Activated CD8-positive, alpha-beta memory T cell treated with anti-CD3 and anti-CD28 coated beads, Interleukin-2, amount 10 ng/mL, durations not matched to agents 7 days and 5 days (primary cell): ENCODE measurements around the gene CHCHD6. TPM values are rescaled to one million over a fixed set of nuclear protein-coding genes. Genes with fewer than 3 reads are reported as not detected.

ENCODE experiments used
- ATAC-seq: fragments of 150-1000 bp; cut with Tn5 transposase; one replicate; pipeline ENCODE4 v1.10.0; 2021; ENCODE audit warnings: moderate library complexity
- CTCF ChIA-PET: fragments of 350-600 bp; sonication (Branson Sonifier 250); formaldehyde crosslinking; loops from one replicate; lab custom pipeline; 2021; ENCODE audit warnings: antibody characterized with exemption; lab: Charles Lee
- DNase-seq: peaks from one replicate; pipeline ENCODE4 v3.0.0-alpha.2; 2020
- H3K27ac Mint-ChIP-seq: one replicate; pipeline ENCODE4 v1.8.0; 2021; ENCODE audit warnings: mild to moderate bottlenecking, mixed read lengths
- H3K27me3 Mint-ChIP-seq: one replicate; pipeline ENCODE4 v1.8.0; 2021; ENCODE audit warnings: mixed read lengths
- H3K36me3 Mint-ChIP-seq: one replicate; pipeline ENCODE4 v1.8.0; 2021; ENCODE audit warnings: mild to moderate bottlenecking, mixed read lengths
- H3K4me1 Mint-ChIP-seq: one replicate; pipeline ENCODE4 v1.8.0; 2021; ENCODE audit warnings: mixed read lengths
- H3K4me3 Mint-ChIP-seq: one replicate; pipeline ENCODE4 v1.8.0; 2021; ENCODE audit warnings: mild to moderate bottlenecking, moderate library complexity, mixed read lengths
- H3K9me3 Mint-ChIP-seq: one replicate; pipeline ENCODE4 v1.8.0; 2022; ENCODE audit warnings: low read depth, mixed read lengths
- total RNA-seq, 2 experiments: library from RNA; stranded (reverse); gene quantifications; one replicate each; pipeline ENCODE4 v1.2.3, GENCODE V29; 2021

CHCHD6 gene
- total RNA-seq, 2 experiments from 2014 or later = 7.7 to 9.0 TPM

GRCh38 chr3:126696701-126697267 lies 7.3 kb upstream of the CHCHD6 start:
- no peaks in the 10 kb centered on the region for H3K36me3 Mint-ChIP-seq
- H3K27me3 Mint-ChIP-seq = peaks cover 63% of the 10 kb centered on the region
- no peaks in the 10 kb centered on the region for H3K9me3 Mint-ChIP-seq
- CTCF ChIA-PET = interaction anchor here (1.2 kb wide), 1 partner anchor 56 kb away, joined by 3 read pairs; no protein-coding TSS in a partner anchor
- no peak overlapping the region for H3K4me3 Mint-ChIP-seq
- ATAC-seq (no peak), DNase-seq (no peak)
- H3K27ac Mint-ChIP-seq = no peak overlapping the region
- no peaks in the 10 kb centered on the region for H3K4me1 Mint-ChIP-seq

DNA sequence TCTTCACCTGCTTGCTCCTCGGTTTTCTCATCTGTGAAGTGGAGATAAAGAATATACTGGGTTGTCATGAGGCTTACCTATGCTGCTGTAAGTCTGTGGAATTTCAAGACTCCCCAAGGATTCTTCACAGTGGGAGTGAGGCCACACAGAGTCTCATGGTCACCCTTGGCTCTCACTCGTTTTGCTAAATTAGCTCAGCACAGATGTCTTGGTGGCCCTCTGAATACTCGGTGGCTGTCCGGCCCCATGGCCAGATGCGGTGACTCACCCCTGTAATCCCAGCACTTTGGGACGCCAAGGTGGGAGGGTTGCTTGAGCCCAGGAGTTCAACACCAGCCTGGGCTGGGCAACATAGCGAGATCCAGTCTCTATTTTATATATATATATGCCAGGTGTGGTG lies 5.0 kb upstream of the CHCHD6 start:
- CTCF ChIA-PET = no interaction called here
- Mint-ChIP-seq H3K9me3 (no peaks in the 10 kb centered on the region), H3K4me1 (peaks cover 10% of the 10 kb centered on the region), H3K27ac (no peak overlapping the region), H3K27me3 (peaks cover 66% of the 10 kb centered on the region), H3K4me3 (no peak overlapping the region), H3K36me3 (no peaks in the 10 kb centered on the region)
- ATAC-seq (no peak), DNase-seq (no peak)

GRCh38 chr3:126704494-126705214 lies 614 bp downstream of the CHCHD6 start:
- no peak for DNase-seq
- Mint-ChIP-seq H3K9me3 (no peaks in the 10 kb centered on the region), H3K4me3 (peak overlapping the region; percentile 89), H3K27ac (no peak overlapping the region), H3K27me3 (peaks cover 32% of the 10 kb centered on the region), H3K4me1 (peaks cover 18% of the 10 kb centered on the region), H3K36me3 (no peaks in the 10 kb centered on the region)
- CTCF ChIA-PET = interaction anchor here (0.7 to 1.7 kb wide), 5 partner anchors 25 to 207 kb away, joined by 3 to 6 read pairs (median 3); no protein-coding TSS in a partner anchor
- ATAC-seq = no peak

DNA sequence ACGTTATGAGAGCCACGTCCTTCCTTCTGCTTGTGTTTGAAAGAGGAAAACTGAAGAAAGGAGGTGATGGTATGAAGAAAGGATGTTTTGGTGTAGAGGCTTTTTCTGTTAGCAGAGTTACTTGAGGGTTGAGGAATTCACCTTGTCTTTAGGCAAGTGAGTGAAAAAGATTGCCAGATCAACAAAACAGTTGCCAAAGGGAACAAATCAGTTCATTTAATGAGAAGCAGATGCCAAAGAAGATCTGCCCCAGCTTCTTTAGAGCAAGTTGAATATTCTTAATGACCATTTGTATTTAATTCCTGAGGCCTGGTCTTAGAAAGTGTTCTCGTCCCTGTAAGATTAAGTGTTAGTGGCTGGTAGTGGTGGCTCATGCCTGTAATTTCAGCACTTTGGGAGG lies 2.6 kb downstream of the CHCHD6 start:
- Mint-ChIP-seq H3K4me1 (peaks cover 18% of the 10 kb centered on the region), H3K27me3 (peaks cover 14% of the 10 kb centered on the region), H3K27ac (no peak overlapping the region), H3K4me3 (no peak overlapping the region), H3K36me3 (no peaks in the 10 kb centered on the region), H3K9me3 (no peaks in the 10 kb centered on the region)
- DNase-seq (no peak), ATAC-seq (no peak)
- CTCF ChIA-PET = interaction anchor here (1.1 kb wide), 1 partner anchor 27 kb away, joined by 3 read pairs; no protein-coding TSS in a partner anchor

GRCh38 chr3:126711121-126711760 lies 7.2 kb downstream of the CHCHD6 start:
- DNase-seq (no peak), ATAC-seq (no peak)
- no peaks in the 10 kb centered on the region for H3K4me1 Mint-ChIP-seq
- H3K36me3 Mint-ChIP-seq = no peaks in the 10 kb centered on the region
- H3K9me3 Mint-ChIP-seq = no peaks in the 10 kb centered on the region
- CTCF ChIA-PET = interaction anchor here (1.0 kb wide), 1 partner anchor 10 kb away, joined by 3 read pairs; no protein-coding TSS in a partner anchor
- H3K4me3 Mint-ChIP-seq = no peak overlapping the region
- H3K27me3 Mint-ChIP-seq = no peaks in the 10 kb centered on the region
- H3K27ac Mint-ChIP-seq = no peak overlapping the region

DNA sequence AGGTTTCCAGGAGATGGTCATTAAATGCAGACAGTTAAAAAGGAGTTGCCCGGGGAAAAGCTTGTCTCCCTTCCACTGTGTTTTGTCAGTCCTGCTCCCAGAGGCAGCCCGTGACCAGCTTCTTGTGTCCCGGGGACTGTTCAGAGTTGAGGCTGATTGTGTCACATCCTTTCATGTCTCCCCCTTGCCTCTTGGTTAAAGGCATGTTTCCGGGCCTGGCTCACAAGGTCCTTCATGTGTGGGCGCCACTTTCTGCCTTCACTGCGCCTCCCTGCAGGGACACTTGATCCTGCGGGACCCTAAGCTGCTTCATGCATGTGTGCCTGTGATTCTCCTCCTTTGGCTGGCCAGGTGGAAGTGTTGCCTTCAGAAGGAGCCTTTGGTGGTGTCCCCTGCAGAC lies 9.2 kb downstream of the CHCHD6 start:
- no peak overlapping the region for H3K4me3 Mint-ChIP-seq
- ATAC-seq = no peak
- CTCF ChIA-PET = no interaction called here

GRCh38 chr3:126714276-126714900 lies 10.3 kb downstream of the CHCHD6 start:
- no peaks in the 10 kb centered on the region for H3K4me1 Mint-ChIP-seq
- no peak for ATAC-seq
- no peaks in the 10 kb centered on the region for H3K27me3 Mint-ChIP-seq
- no peaks in the 10 kb centered on the region for H3K36me3 Mint-ChIP-seq
- H3K4me3 Mint-ChIP-seq = no peak overlapping the region
- H3K9me3 Mint-ChIP-seq = no peaks in the 10 kb centered on the region
- no peak for DNase-seq
- no peak overlapping the region for H3K27ac Mint-ChIP-seq
- CTCF ChIA-PET = no interaction called here

More for the DNA sequence above, 9.2 kb downstream of the CHCHD6 start:
- no peaks in the 10 kb centered on the region for H3K9me3 Mint-ChIP-seq
- no peaks in the 10 kb centered on the region for H3K27me3 Mint-ChIP-seq
- H3K36me3 Mint-ChIP-seq = no peaks in the 10 kb centered on the region
- H3K27ac Mint-ChIP-seq = no peak overlapping the region
- H3K4me1 Mint-ChIP-seq = no peaks in the 10 kb centered on the region
- DNase-seq = no peak

DNA sequence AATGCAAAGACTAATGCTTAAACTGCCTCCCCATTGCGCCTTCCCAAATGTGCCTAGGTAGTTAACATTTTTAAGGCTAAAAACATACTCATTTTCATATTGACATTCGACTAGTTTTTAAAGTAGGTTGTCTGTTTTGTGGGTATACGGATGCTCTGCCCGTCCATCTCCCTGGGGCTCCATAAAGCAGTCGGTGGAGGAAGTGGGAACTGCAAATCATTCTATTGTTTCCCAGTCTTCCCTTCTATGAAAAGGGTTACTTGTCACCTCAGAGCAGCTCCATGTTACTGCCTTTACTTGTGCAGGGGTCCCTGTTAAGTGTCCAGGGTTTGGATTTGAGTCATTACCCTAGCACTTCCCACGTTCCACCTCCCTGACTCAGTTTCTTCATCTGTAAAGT lies 10.9 kb downstream of the CHCHD6 start:
- Mint-ChIP-seq H3K27me3 (no peaks in the 10 kb centered on the region), H3K4me1 (no peaks in the 10 kb centered on the region), H3K27ac (no peak overlapping the region), H3K9me3 (no peaks in the 10 kb centered on the region), H3K36me3 (no peaks in the 10 kb centered on the region), H3K4me3 (no peak overlapping the region)
- DNase-seq (no peak), ATAC-seq (no peak)
- CTCF ChIA-PET = no interaction called here

DNA sequence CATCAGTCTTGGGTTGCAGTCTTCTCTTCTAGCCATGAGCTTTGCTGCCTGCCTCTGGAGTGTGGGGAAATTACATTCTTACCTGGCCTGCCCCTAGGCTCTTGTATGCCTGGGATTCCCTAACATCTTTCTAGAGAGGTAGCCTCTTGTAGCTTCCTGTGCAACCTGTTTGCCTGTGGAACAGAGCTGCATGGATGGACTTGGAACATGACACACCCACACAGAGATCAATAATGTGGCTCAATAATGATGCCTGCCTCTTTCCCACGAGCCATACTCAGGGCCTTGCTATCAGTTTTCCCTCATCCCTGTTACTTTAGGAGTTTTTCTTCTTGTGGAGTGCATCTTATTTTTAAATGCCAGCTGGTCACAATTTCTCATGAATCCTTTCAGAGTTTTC lies 11.4 kb downstream of the CHCHD6 start:
- no peak for ATAC-seq
- no peaks in the 10 kb centered on the region for H3K36me3 Mint-ChIP-seq
- DNase-seq = no peak
- CTCF ChIA-PET = no interaction called here
- no peaks in the 10 kb centered on the region for H3K9me3 Mint-ChIP-seq
- no peak overlapping the region for H3K4me3 Mint-ChIP-seq
- no peak overlapping the region for H3K27ac Mint-ChIP-seq
- no peaks in the 10 kb centered on the region for H3K27me3 Mint-ChIP-seq
- H3K4me1 Mint-ChIP-seq = no peaks in the 10 kb centered on the region

DNA sequence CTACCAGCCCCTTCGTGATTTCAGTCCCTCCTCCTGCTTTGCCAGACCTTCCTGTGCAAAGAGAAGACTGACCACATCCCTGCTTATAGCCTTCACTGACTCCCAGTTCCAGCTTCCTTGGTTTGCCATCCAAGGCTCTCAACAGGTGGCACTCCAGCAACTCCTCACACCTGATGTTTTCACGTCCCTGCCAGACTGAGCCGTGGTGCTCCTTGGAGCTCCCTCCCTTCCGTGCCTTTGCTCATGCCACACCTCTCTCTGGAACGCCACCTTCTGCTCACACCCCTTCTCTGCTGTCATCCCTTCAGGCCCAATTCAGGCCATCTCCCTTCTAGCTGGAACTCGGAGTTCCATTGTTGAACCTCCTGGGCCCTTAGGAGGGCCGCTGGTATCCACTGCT lies 12.0 kb downstream of the CHCHD6 start:
- ATAC-seq (no peak), DNase-seq (no peak)
- no peak overlapping the region for H3K27ac Mint-ChIP-seq
- H3K9me3 Mint-ChIP-seq = no peaks in the 10 kb centered on the region
- H3K27me3 Mint-ChIP-seq = no peaks in the 10 kb centered on the region
- no peaks in the 10 kb centered on the region for H3K36me3 Mint-ChIP-seq
- H3K4me1 Mint-ChIP-seq = no peaks in the 10 kb centered on the region
- no peak overlapping the region for H3K4me3 Mint-ChIP-seq
- CTCF ChIA-PET = no interaction called here

DNA sequence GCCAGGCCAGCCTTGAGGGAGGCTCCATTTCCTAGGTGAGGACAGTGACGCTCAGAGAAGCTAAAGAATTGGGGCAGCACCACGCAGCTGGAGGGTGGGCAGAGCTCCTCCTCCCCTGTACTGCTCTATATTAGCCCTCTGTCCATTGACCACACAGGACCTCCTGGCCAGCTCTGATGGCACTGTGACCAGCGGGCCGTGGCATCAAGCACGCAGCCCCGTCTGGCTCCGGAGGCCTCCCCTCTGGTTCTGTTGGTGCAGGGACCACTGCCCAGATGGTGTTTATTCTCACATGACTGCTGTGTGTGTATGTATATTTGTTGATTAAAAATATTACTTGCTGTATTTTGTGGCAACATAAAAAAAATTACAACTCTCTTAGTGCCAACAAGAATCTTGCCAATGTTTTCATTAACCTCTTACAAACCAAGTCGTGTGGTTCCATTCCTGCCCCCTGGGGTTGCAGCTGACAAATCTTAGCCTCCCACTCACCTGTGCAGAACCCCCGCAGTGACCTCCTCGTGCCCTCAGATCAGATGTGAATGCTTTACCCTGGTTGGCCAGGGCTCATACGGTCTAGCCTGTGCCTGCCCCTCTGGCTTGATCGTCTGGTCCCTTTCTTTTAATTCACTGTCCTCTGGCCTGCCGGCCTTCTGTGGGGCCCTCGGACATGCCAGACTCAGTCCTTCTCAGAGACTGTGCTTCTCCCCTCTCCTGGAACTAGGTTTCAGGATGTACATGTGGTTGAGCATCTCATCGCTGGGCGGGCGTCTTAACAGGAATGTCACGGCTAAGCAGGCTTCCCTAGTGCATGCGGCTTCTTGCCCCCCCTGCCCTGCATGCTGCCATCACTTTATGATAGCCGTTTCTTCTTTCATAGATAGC lies 14.8 kb downstream of the CHCHD6 start:
- ATAC-seq = no peak
- H3K27ac Mint-ChIP-seq = no peak overlapping the region
- CTCF ChIA-PET = interaction anchor here (1.1 kb wide), 1 partner anchor 13 kb away, joined by 3 read pairs; no protein-coding TSS in a partner anchor

GRCh38 chr3:126720596-126720995 lies 16.6 kb downstream of the CHCHD6 start:
- Mint-ChIP-seq H3K36me3 (peaks cover 2% of the 10 kb centered on the region), H3K9me3 (no peaks in the 10 kb centered on the region), H3K27ac (no peak overlapping the region), H3K4me1 (no peaks in the 10 kb centered on the region), H3K27me3 (no peaks in the 10 kb centered on the region), H3K4me3 (no peak overlapping the region)
- DNase-seq (no peak), ATAC-seq (no peak)
- CTCF ChIA-PET = interaction anchor here (1.6 kb wide), 1 partner anchor 41 kb away, joined by 3 read pairs; no protein-coding TSS in a partner anchor

More for the DNA sequence above, 14.8 kb downstream of the CHCHD6 start:
- Mint-ChIP-seq H3K27me3 (no peaks in the 10 kb centered on the region), H3K4me1 (no peaks in the 10 kb centered on the region), H3K9me3 (no peaks in the 10 kb centered on the region), H3K36me3 (no peaks in the 10 kb centered on the region), H3K4me3 (no peak overlapping the region)
- DNase-seq = no peak
